ENCODE results near the gene PMP22. TPM values are rescaled to one million over a fixed set of nuclear protein-coding genes. Genes with fewer than 3 reads are reported as not detected.
"Not testable (repeated sequence)": the region's sequence is repeated elsewhere in the genome, so short reads cannot be mapped to it uniquely, and the experiment has no call there.

The PMP22 gene
- total and polyA plus RNA-seq, 2 donors: 12.5 to 74.0 TPM

- Histone ChIP-seq H3K36me3 (ENCODE audit: control insufficient read depth in 2 of 2, insufficient read depth in 2 of 2, low read length in 1 of 2) (no peaks in the 10 kb centered on the region), H3K4me3 (ENCODE audit: low read length in 2 of 2) (no peak overlapping the region), H3K4me1 (ENCODE audit: control insufficient read depth in 2 of 2, insufficient read depth in 2 of 2, low read length in 2 of 2) (no peaks in the 10 kb centered on the region), H3K9me3 (ENCODE audit: control insufficient read depth in 2 of 2, insufficient read depth in 1 of 2, low read length in 1 of 2) (no peaks in the 10 kb centered on the region), H3K27ac (ENCODE audit: low read depth in 1 of 2, low read length in 1 of 2) (no peak overlapping the region), H3K27me3 (ENCODE audit: control insufficient read depth in 2 of 2, insufficient read depth in 1 of 2, low read length in 1 of 2) (no peaks in the 10 kb centered on the region)
- 90% methylated on average over 1 of the region's 1 CpG for WGBS
- DNase-seq (ENCODE audit: low read depth in 6 of 9, low spot score in 9 of 9): no peak
These were observed 54.9 kb downstream of the PMP22 start for GRCh38 chr17:15210247-15210646.

GRCh38 chr17:15203062-15203461, 62.1 kb downstream of the PMP22 start:
- H3K27me3 ChIP-seq (ENCODE audit: control insufficient read depth in 2 of 2, insufficient read depth in 1 of 2, low read length in 1 of 2); H3K9me3 ChIP-seq (ENCODE audit: control insufficient read depth in 2 of 2, insufficient read depth in 1 of 2, low read length in 1 of 2); DNase-seq (ENCODE audit: low read depth in 6 of 9, low spot score in 9 of 9); H3K4me1 ChIP-seq (ENCODE audit: control insufficient read depth in 2 of 2, insufficient read depth in 2 of 2, low read length in 2 of 2); H3K4me3 ChIP-seq (ENCODE audit: low read length in 2 of 2); H3K36me3 ChIP-seq (ENCODE audit: control insufficient read depth in 2 of 2, insufficient read depth in 2 of 2, low read length in 1 of 2); H3K27ac ChIP-seq (ENCODE audit: low read depth in 1 of 2, low read length in 1 of 2): not testable (repeated sequence)
- WGBS: 95% methylated on average over 2 of the region's 2 CpGs

GRCh38 chr17:15200574-15200973, 64.6 kb downstream of the PMP22 start:
- H3K4me3 ChIP-seq (ENCODE audit: low read length in 2 of 2); H3K36me3 ChIP-seq (ENCODE audit: control insufficient read depth in 2 of 2, insufficient read depth in 2 of 2, low read length in 1 of 2); H3K4me1 ChIP-seq (ENCODE audit: control insufficient read depth in 2 of 2, insufficient read depth in 2 of 2, low read length in 2 of 2); H3K27me3 ChIP-seq (ENCODE audit: control insufficient read depth in 2 of 2, insufficient read depth in 1 of 2, low read length in 1 of 2); DNase-seq (ENCODE audit: low read depth in 6 of 9, low spot score in 9 of 9); H3K27ac ChIP-seq (ENCODE audit: low read depth in 1 of 2, low read length in 1 of 2); H3K9me3 ChIP-seq (ENCODE audit: control insufficient read depth in 2 of 2, insufficient read depth in 1 of 2, low read length in 1 of 2): not testable (repeated sequence)
- 91% methylated on average over 2 of the region's 2 CpGs for WGBS

- no peak overlapping the region for H3K4me3 ChIP-seq (ENCODE audit: low read length in 2 of 2)
- H3K36me3 ChIP-seq (ENCODE audit: control insufficient read depth in 2 of 2, insufficient read depth in 2 of 2, low read length in 1 of 2): no peaks in the 10 kb centered on the region
- H3K27ac ChIP-seq (ENCODE audit: low read depth in 1 of 2, low read length in 1 of 2): no peak overlapping the region
- DNase-seq (ENCODE audit: low read depth in 6 of 9, low spot score in 9 of 9): no peak
- no peaks in the 10 kb centered on the region for H3K27me3 ChIP-seq (ENCODE audit: control insufficient read depth in 2 of 2, insufficient read depth in 1 of 2, low read length in 1 of 2)
- 97% methylated on average over 3 of the region's 3 CpGs for WGBS
- no peaks in the 10 kb centered on the region for H3K4me1 ChIP-seq (ENCODE audit: control insufficient read depth in 2 of 2, insufficient read depth in 2 of 2, low read length in 2 of 2)
- H3K9me3 ChIP-seq (ENCODE audit: control insufficient read depth in 2 of 2, insufficient read depth in 1 of 2, low read length in 1 of 2): peaks cover 0 to 2% of the 10 kb centered on the region in 2 donors
These were observed 67.9 kb downstream of the PMP22 start for GRCh38 chr17:15197229-15197628.

GRCh38 chr17:15194859-15195277, 70.3 kb downstream of the PMP22 start:
- 94% methylated on average over 1 of the region's 1 CpG for WGBS
- H3K27me3 ChIP-seq (ENCODE audit: control insufficient read depth in 2 of 2, insufficient read depth in 1 of 2, low read length in 1 of 2): no peaks in the 10 kb centered on the region
- H3K4me3 ChIP-seq (ENCODE audit: low read length in 2 of 2): no peak overlapping the region
- no peak overlapping the region for H3K27ac ChIP-seq (ENCODE audit: low read depth in 1 of 2, low read length in 1 of 2)
- H3K36me3 ChIP-seq (ENCODE audit: control insufficient read depth in 2 of 2, insufficient read depth in 2 of 2, low read length in 1 of 2): no peaks in the 10 kb centered on the region
- no peak for DNase-seq (ENCODE audit: low read depth in 6 of 9, low spot score in 9 of 9)
- no peaks in the 10 kb centered on the region for H3K4me1 ChIP-seq (ENCODE audit: control insufficient read depth in 2 of 2, insufficient read depth in 2 of 2, low read length in 2 of 2)
- H3K9me3 ChIP-seq (ENCODE audit: control insufficient read depth in 2 of 2, insufficient read depth in 1 of 2, low read length in 1 of 2): peaks cover 0 to 2% of the 10 kb centered on the region in 2 donors

GRCh38 chr17:15185625-15185991, 79.5 kb downstream of the PMP22 start:
- H3K4me3 ChIP-seq (ENCODE audit: low read length in 2 of 2): no peak overlapping the region
- DNase-seq (ENCODE audit: low read depth in 6 of 9, low spot score in 9 of 9): no peak
- no peaks in the 10 kb centered on the region for H3K36me3 ChIP-seq (ENCODE audit: control insufficient read depth in 2 of 2, insufficient read depth in 2 of 2, low read length in 1 of 2)
- H3K27ac ChIP-seq (ENCODE audit: low read depth in 1 of 2, low read length in 1 of 2): no peak overlapping the region
- no peaks in the 10 kb centered on the region for H3K4me1 ChIP-seq (ENCODE audit: control insufficient read depth in 2 of 2, insufficient read depth in 2 of 2, low read length in 2 of 2)
- H3K9me3 ChIP-seq (ENCODE audit: control insufficient read depth in 2 of 2, insufficient read depth in 1 of 2, low read length in 1 of 2): peaks cover 0 to 1% of the 10 kb centered on the region in 2 donors
- WGBS: 31% methylated on average over 4 of the region's 4 CpGs
- no peaks in the 10 kb centered on the region for H3K27me3 ChIP-seq (ENCODE audit: control insufficient read depth in 2 of 2, insufficient read depth in 1 of 2, low read length in 1 of 2)

- no peaks in the 10 kb centered on the region for H3K4me1 ChIP-seq (ENCODE audit: control insufficient read depth in 2 of 2, insufficient read depth in 2 of 2, low read length in 2 of 2)
- 95% methylated on average over 5 of the region's 5 CpGs for WGBS
- H3K36me3 ChIP-seq (ENCODE audit: control insufficient read depth in 2 of 2, insufficient read depth in 2 of 2, low read length in 1 of 2): no peaks in the 10 kb centered on the region
- H3K27ac ChIP-seq (ENCODE audit: low read depth in 1 of 2, low read length in 1 of 2): no peak overlapping the region
- H3K4me3 ChIP-seq (ENCODE audit: low read length in 2 of 2): no peak overlapping the region
- no peak for DNase-seq (ENCODE audit: low read depth in 6 of 9, low spot score in 9 of 9)
- H3K9me3 ChIP-seq (ENCODE audit: control insufficient read depth in 2 of 2, insufficient read depth in 1 of 2, low read length in 1 of 2): peaks cover 0 to 1% of the 10 kb centered on the region in 2 donors
- no peaks in the 10 kb centered on the region for H3K27me3 ChIP-seq (ENCODE audit: control insufficient read depth in 2 of 2, insufficient read depth in 1 of 2, low read length in 1 of 2)
These were observed 80.1 kb downstream of the PMP22 start for GRCh38 chr17:15184872-15185624.

- no peak overlapping the region for H3K4me3 ChIP-seq (ENCODE audit: low read length in 2 of 2)
- no peaks in the 10 kb centered on the region for H3K36me3 ChIP-seq (ENCODE audit: control insufficient read depth in 2 of 2, insufficient read depth in 2 of 2, low read length in 1 of 2)
- no peaks in the 10 kb centered on the region for H3K4me1 ChIP-seq (ENCODE audit: control insufficient read depth in 2 of 2, insufficient read depth in 2 of 2, low read length in 2 of 2)
- H3K27ac ChIP-seq (ENCODE audit: low read depth in 1 of 2, low read length in 1 of 2): no peak overlapping the region
- peaks cover 0 to 1% of the 10 kb centered on the region in 2 donors for H3K9me3 ChIP-seq (ENCODE audit: control insufficient read depth in 2 of 2, insufficient read depth in 1 of 2, low read length in 1 of 2)
- 75% methylated on average over 6 of the region's 6 CpGs for WGBS
- no peak for DNase-seq (ENCODE audit: low read depth in 6 of 9, low spot score in 9 of 9)
- H3K27me3 ChIP-seq (ENCODE audit: control insufficient read depth in 2 of 2, insufficient read depth in 1 of 2, low read length in 1 of 2): no peaks in the 10 kb centered on the region
These were observed 83.3 kb downstream of the PMP22 start for GRCh38 chr17:15181816-15182215.

GRCh38 chr17:15181333-15181732, 83.8 kb downstream of the PMP22 start:
- Histone ChIP-seq H3K4me3 (ENCODE audit: low read length in 2 of 2) (no peak overlapping the region), H3K36me3 (ENCODE audit: control insufficient read depth in 2 of 2, insufficient read depth in 2 of 2, low read length in 1 of 2) (no peaks in the 10 kb centered on the region), H3K4me1 (ENCODE audit: control insufficient read depth in 2 of 2, insufficient read depth in 2 of 2, low read length in 2 of 2) (no peaks in the 10 kb centered on the region), H3K27ac (ENCODE audit: low read depth in 1 of 2, low read length in 1 of 2) (no peak overlapping the region), H3K9me3 (ENCODE audit: control insufficient read depth in 2 of 2, insufficient read depth in 1 of 2, low read length in 1 of 2) (peaks cover 0 to 1% of the 10 kb centered on the region in 2 donors), H3K27me3 (ENCODE audit: control insufficient read depth in 2 of 2, insufficient read depth in 1 of 2, low read length in 1 of 2) (no peaks in the 10 kb centered on the region)
- 91% methylated on average over 8 of the region's 8 CpGs for WGBS
- no peak for DNase-seq (ENCODE audit: low read depth in 6 of 9, low spot score in 9 of 9)
